IPS-NIHi7 (cell line): ENCODE results near the gene KRTAP5-7.
"Not testable (repeated sequence)": the region's sequence is repeated elsewhere in the genome, so short reads cannot be mapped to it uniquely, and the experiment has no call there.

Source experiments
- DNase-seq: peaks from one replicate; pipeline ENCODE4 v3.0.0; 2012; ENCODE audit warnings: mixed read lengths; ENCODE audit errors: extremely low spot score

The KRTAP5-7 gene, protein sequence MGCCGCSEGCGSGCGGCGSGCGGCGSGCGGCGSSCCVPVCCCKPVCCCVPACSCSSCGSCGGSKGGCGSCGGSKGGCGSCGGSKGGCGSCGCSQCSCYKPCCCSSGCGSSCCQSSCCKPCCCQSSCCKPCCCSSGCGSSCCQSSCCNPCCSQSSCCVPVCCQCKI

DNA sequence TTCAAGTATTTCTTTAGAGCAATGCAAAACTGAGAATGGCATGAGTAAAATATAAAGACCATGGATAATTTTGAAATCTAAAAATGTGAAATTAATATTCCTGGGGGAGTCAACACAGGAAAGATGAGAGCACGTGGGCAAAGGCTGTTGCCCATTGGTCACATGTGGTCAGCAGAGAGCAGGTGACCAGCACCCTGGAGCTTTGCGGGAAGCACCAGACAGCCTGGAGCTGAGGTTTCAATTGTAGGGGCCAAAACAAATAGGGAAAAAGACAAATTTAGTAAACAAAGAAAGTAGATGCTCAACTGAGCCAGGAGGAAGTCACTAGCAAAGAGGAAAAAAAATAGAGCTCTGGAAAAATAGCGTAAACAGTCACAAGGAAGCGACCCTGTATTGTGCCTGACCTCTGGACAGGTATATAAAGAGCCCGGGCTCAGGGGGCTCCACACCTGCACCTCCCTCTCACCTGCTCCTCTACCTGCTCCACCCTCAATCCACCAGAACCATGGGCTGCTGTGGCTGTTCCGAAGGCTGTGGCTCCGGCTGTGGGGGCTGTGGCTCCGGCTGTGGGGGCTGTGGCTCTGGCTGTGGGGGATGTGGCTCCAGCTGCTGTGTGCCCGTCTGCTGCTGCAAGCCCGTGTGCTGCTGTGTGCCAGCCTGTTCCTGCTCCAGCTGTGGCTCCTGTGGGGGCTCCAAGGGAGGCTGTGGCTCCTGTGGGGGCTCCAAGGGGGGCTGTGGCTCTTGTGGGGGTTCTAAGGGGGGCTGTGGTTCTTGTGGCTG is at the start of gene KRTAP5-7:
Gene KRTAP5-7, plus strand, starts transcription at position 472 of the 780 bp plus-strand sequence. Its CDS starts 34 bp downstream, at position 506.
- not testable (repeated sequence) for DNase-seq

DNA sequence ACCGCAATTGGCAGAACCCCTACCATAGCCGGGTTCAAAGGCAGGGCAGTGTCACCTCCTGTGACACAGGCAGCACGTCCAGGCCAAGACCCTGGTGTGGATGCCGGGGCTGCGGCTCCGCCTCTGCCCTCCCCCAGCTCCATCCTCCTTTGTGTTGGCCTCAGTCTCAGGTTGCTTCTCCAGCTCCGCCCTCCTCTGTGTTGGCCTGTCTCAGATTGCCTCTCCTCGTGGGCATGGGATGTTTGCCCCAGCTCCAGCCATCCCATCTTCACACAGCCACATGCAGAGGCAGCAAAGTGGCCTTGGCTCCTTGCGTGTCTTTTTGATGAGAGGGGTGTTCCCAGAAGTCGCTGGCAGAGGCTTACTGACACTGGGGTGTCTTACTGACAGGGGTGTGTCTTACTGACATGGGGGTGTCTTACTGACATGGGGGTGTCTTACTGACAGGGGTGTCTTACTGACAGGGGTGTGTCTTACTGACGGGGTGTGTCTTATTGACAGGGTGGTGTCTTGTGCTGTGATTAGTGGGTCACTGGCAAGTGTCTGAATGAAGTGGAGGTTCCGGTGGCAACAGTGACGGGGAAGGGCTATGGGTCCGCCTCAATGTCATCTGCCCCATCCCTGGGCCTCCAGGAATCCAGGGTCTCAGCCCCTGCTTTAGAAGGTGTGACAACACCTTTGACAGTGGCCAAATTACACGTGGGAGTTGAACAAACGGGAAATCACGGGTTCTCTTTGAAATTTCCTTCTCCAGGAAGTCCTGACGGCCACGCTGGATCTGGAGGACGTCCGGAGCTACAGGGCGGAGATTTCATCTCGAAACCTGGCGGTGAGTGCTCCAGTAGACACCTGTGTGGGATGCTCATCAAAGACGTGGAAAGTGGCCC is 49.2 kb upstream of the KRTAP5-7 start:
- DNase-seq = peak; percentile 81

DNA sequence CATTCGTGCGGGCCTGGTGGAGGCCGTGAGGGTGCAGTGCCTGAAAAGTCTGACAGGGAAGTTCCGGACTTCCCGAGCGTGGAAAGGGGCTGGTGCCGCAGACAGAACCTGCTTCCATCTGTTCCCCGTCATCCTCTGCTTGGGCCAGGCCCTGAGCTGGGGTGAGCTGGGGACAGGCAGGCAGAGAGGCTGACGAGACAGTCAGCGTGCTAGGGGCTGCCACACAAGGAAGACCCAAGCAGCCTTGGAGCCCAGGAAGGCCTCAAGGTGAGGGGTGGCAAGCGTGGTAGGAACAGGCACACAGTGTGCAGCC is 48.6 kb upstream of the KRTAP5-7 start:
- no peak for DNase-seq

DNA sequence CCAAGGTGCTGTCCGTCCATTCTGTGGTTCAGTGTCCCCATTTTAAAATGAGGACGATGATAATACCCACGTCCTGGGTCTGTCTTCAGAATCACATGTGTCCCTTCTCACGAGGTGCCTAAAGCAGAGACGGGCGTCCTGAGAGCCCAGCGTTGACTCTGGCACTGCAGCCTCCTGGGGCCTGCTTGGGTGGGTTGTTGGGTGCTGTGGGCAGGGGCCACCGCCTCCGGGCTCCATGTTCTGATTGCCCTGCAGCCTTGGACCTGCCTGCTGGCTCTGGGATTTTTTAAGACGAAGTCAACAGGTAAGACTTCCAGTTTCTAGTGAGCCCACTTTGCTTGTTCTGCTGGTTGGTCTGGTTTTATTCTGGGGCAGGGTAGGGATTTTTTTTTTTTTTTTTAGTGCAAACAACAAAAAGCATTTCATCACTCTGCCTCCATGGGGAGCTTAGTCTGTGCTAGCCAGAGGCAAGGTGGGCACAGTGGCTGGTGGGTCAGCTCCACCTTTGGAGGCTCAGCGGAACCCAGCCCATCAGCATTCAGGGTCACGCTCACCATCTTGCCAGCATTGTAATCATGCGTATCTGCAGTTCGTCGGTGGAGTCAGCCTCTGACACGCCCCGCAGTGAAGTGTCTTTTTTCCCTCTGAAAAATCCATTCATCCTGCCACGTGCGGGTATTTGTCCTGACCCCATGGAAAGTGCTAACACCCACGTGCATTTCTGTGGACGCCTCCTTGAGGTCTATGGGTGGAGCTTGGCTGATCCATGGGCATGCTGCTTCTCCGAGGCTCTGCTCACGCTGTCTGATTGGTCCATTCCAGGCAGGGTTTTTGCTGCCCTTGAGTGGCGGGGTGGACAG is 45.7 kb upstream of the KRTAP5-7 start:
- no peak for DNase-seq

DNA sequence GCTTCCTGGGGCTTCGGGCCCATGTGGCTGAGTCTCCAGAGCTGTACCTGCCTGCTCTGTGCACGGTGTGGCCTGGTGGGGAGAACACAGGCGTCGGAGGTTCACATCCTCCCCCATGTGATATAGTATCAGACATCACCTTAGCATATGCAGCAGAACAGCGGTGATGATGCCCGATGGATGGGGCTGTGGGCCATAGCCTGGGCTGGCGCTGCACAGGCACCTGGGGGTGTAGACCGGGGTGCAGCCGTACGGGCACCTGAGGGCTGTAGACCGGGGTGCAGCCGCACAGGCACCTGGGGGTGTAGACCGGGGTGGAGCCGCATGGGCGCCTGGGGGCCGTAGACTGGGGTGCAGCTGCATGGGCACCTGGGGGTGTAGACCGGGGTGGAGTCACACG is 44.9 kb upstream of the KRTAP5-7 start:
- DNase-seq = no peak

DNA sequence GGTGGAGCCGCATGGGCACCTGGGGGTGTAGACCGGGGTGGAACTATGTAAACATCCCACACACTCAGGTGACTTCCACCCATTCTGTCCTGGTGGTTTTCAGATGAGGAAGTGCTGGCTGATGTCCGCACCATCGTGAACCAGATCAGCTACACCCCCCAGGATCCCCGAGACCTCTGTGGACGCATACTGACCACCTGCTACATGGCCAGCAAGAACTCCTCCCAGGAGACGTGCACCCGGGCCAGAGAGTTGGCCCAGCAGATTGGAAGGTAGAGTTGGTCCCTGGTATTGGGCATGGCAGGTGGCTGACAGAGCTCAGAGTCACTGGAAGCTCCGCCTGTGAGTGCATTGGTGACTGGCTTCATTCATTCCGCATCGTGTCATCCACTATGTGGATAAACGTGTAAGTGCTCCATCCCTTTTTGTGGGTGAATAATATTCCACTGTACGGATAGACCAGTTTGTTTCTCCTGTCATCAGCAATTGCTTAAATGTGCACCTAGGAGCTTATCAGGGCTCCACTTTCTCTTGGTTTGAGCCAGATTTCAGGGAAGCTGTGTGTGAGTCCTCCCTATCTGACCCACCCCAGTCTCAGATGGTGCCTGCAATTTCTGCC is 44.2 kb upstream of the KRTAP5-7 start:
- no peak for DNase-seq

DNA sequence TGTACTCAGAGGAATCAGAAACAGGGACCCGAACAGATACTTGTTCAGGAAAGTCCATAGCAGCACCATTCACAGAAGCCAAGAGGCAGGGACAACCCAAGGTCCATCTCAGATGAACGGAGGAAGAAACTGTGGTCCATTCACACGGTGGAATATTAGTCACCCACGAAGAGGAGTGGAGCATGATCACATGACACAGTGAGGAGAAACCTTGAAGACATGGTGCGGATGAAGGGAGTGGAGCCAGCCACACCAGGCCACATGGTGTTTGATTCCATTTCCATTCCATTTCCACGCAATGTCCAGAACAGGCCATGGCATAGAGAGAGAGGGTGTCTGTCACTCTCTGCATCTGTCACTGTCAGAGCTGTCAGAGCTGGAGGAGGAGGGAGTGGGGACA is 43.4 kb upstream of the KRTAP5-7 start:
- no peak for DNase-seq

DNA sequence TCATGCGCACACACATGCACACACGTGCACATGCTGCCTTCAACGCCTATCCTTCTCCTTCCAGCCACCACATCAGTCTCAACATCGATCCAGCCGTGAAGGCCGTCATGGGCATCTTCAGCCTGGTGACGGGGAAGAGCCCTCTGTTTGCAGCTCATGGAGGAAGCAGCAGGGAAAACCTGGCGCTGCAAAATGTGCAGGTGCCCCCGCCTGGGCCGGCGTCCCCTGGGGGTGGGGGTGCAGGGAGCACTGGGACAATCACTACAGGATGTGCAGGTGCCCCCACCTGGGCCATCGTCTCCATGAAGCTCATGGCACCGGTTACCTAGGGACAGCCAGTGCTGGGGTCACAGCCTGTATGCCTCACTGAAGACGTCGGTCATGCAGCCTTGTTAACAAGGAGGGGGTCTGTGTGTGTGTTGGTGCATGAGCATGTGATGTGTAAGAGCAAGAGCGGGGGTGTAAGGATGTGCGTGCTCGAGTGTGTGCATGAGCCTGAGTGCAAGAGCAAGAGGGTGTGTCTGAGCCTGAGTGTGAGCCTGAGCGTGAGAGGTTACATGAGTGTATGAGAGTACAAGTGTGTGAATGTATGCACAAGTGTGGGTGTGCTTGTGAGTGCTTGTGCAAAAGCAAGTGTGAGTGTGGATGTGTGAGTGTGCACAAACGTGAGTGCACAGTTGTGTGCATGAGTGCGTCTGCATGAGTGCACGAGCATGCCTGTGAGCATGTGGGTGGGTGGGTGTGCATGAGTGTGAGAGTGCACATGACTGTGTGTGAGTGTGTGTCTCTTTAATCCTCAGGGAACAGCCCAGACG is 42.6 kb upstream of the KRTAP5-7 start:
- no peak for DNase-seq

DNA sequence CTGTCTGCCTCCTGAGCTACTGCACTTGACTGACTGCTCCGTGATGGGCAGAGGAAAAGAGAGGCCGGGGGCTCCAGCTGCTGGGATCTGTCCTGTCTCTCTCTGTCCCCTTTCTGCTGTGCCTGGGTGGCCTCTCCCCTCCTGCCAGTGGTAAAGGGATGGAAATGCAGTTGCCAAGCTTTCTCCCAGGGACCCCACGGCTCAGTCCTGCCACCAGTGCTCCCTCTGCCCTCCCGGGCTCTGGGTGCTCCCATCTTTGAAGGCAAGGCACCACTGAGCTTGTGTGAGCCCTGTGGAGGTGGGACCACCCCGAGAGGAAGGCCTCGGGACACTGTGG is 42.0 kb upstream of the KRTAP5-7 start:
- no peak for DNase-seq

DNA sequence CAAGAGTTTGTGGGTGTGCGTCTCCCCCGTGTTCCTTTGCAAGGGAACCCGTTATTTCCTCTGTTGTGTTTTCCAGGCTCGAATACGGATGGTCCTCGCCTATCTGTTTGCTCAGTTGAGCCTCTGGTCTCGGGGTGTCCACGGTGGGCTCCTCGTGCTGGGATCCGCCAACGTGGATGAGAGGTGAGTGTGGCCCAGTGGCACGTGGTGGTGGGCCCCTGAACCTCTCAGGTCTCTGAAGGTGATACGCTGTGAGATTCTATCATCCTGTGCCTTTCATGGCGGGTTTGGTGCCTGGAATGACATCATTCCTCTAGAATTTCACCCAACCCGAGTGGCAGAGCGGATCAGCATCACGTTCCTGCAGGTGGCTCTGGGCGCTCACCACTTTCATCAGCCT is 41.6 kb upstream of the KRTAP5-7 start:
- no peak for DNase-seq

DNA sequence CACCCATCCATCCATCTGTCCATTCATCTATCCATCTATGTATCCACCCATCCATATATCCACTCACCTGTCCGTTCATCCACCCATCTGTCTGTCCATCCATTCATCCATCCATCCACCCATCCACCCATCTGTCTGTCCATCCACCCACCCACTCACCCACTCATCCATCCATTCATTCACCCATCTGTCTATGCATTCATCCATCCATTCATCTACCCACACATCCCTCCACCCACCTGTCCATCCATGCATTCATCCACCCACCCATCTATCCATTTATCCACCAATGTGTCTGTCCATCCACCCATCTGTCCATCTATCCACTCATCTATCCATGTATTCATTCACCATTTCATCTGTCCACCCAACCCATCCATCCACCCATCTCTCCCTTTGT is 40.7 kb upstream of the KRTAP5-7 start:
- no peak for DNase-seq

DNA sequence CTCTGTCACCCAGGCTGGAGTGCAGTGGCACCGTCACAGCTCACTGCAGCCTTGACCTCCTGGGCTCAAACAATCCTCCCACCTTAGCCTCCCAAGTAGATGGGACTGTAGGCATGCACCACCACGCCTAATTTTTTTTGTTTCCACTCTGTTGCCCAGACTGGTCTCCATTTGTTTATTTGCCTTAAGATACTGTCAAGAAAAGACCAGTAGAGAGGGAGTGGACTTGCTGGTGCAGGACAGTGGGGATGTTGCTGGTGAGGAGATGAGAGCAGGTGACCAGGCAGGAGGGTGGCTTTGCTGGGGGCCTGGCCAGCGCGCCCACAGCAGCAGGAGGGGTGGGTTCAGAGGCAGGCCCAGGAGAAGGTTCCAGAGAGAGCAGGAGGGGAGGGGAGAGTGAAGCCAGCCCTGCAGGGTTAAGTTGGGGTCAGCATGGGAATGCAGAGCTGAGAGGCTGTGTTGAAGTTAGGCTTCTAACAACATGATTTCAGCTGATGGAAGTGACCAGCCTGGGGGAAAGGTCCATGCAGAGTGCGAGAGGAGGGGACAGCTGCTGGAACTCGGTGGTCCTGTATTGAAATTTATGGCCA is 38.3 kb upstream of the KRTAP5-7 start:
- DNase-seq = no peak

DNA sequence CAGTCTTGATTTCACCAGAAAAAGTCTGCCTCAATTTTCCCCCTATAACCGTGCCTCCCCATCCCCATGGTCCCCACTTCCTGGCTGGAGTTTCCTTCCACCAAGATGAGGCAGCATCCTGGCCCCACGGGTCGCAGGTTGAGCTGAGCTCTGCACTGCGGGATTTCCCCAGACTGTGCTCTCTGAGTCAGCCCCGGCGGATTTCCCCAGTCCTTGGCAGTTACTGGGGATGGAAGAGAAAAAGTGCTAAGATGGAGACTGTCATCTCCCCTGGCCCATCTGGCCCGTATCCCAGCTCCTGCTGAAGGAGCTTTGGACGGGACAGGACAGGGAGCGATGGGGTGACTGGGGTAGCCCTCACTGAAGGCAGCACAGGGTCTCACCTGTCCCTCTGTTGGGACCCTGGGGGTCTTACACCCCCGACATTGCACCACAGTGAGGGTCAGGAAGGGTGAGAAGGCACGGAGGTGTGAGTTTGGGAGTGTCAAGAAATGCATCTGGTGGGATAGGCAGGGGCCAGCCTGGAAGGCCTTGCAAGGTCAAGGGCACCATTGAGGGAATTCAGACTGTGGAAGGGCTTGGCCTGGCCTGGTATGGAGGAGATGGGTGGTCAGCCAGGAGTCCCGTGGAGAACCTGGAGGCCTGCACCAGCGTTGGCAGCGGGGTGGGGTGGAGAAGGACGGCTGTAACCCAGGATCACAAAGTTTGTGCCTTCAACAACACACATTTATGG is 37.6 kb upstream of the KRTAP5-7 start:
- no peak for DNase-seq

DNA sequence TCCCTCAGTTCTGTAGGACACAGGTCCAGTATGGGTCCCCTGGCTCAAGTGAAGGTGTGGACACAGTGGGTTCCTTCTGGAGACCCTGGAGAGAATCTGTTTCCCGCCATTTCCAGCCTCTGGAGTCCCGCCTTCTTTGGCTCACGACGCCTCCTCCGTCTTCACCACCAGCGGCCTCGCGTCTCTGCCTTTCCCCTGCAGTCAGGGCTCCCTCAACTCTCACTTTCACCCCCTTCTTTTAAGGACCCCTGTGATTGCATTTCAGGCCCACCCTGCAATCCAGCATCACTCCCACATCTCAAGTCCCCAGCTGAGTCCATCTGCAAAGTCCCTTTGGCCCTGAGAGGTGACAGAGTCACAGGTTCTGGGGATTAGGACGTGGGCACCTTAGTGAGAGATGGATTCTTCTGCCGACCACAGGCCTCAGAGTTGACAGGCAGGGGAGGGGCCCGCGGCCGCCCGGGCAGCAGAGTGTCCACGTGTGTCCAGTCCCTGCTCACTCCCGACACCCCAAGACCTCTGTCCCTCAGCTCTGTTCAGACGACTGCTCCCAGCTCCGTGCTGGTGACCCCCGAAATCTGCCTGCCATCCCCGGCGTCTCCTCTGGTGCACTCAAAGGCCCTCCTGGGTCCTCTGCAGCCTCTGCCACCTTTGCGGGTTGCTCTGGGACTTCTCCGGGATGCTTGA is 36.9 kb upstream of the KRTAP5-7 start:
- DNase-seq = no peak

DNA sequence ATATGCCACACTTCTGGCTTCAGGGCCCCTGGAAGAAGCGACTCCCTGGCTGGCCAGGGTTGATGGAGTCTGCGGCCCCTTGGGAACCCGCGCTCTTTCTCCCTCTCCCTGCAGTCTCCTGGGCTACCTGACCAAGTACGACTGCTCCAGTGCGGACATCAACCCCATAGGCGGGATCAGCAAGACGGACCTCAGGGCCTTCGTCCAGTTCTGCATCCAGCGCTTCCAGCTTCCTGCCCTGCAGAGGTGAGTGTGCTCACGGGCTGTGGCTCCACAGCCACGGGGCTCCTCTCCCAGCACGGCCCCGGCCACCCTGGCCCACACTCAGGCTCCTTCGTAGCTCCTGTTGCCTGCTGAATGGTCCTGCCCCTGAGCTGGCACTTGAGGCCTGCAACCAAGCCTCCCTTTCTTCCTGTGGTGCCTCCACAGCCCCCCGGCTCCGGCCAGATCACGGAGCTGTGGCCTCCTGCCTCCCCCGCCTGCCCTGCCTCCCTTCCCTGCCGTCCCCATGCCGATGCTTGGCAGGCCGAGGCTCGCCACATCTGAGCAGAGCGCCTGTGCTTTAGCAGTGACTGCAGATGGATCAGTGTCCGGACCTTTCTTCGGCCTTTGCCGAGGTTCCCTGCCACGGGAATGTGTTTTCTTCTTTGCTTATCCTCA is 36.2 kb upstream of the KRTAP5-7 start:
- no peak for DNase-seq

DNA sequence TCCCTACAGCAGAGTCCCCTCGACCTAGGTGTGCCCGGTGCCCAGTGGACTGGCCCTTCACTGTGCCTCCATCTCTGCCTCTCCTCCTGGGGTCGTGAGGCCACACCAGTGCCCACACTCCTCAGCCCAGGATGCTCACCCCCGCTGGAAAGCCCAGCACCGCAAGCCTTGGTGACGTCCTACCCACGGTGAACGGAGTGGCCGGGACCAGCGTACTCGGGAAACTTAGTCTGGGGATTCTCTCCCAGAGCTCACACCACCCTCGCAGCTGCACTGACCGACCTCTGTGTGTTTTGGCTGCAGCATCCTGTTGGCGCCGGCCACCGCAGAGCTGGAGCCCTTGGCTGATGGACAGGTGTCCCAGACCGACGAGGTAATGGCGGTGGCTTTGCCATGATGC is 35.5 kb upstream of the KRTAP5-7 start:
- no peak for DNase-seq

DNA sequence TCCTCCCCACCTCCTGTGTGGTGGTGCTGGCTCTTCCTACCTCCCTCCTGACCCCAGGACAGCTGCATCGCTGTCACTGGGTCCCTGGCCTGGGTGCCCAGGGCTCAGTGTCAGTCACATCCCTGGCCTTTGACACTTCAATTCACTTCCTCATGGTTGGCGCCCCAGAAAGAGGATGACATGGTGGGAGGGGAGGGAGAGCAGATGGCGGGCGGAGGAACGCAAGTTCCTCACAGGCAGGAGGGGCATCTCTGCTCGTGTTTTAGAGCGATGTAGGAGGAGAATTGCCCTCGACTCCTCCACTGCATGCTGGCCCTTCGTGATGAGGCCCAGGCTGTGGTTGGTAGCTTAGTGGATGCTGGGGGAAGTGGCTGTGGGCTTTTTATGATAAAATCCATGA is 35.1 kb upstream of the KRTAP5-7 start:
- no peak for DNase-seq
